HFFc6 (cell line): ENCODE data around the gene DDAH1. TPM values are rescaled to one million over a fixed set of nuclear protein-coding genes. Genes with fewer than 3 reads are reported as not detected.

Experiments
- DNase-seq: peaks from one replicate; pipeline ENCODE4 v3.0.0-alpha.2; 2018
- H3K27ac Mint-ChIP-seq: 2 replicates; pipeline ENCODE4 v1.8.0; 2020; ENCODE audit warnings: mild to moderate bottlenecking, mixed read lengths
- H3K27me3 Mint-ChIP-seq: 2 replicates; pipeline ENCODE4 v1.8.0; 2021; ENCODE audit warnings: mild to moderate bottlenecking, moderate library complexity, mixed read lengths; ENCODE audit not compliant: insufficient read depth
- H3K36me3 Mint-ChIP-seq: 2 replicates; pipeline ENCODE4 v1.8.0; 2021; ENCODE audit warnings: low read depth, mixed read lengths
- H3K4me1 Mint-ChIP-seq: 2 replicates; pipeline ENCODE4 v1.8.0; 2020; ENCODE audit warnings: low read depth, mixed read lengths
- H3K4me3 Mint-ChIP-seq: 2 replicates; pipeline ENCODE4 v1.8.0; 2020; ENCODE audit warnings: mild to moderate bottlenecking, moderate library complexity, mixed read lengths
- H3K9me3 Mint-ChIP-seq: 2 replicates; pipeline ENCODE4 v1.8.0; 2020; ENCODE audit warnings: mild to moderate bottlenecking, mixed read lengths
- CTCF ChIP-seq: fragments of 200-600 bp; sonication (generic); IDR thresholded peaks from 2 replicates; pipeline ENCODE4 v1.5.0; 2021; ENCODE audit warnings: antibody characterized with exemption, mild to moderate bottlenecking
- total RNA-seq, 6 experiments: library from RNA; stranded (reverse); fragmentation: NEBNext Ultra II Directional; extraction: Animal tissue kit (Norgen Biotek cat#: 25700); gene quantifications; 2 replicates in 1 of 6; 3 replicates in 5 of 6; pipeline ENCODE4 v1.2.3, GENCODE V29; 2021

The DDAH1 gene
- total RNA-seq, 6 experiments from 2014 or later, result 235 to 320 (median 277) TPM

GRCh38 chr1:85366391-85367170, 98.4 kb downstream of the DDAH1 start:
- Mint-ChIP-seq H3K9me3 (no peaks in the 10 kb centered on the region), H3K27me3 (peaks cover 12% of the 10 kb centered on the region), H3K4me3 (peak overlapping the region; percentile 27), H3K36me3 (peaks cover 57% of the 10 kb centered on the region), H3K27ac (peak overlapping the region; percentile 79), H3K4me1 (peaks cover 100% of the 10 kb centered on the region)
- no peak for TF ChIP-seq CTCF
- DNase-seq, result peak; percentile 86

- H3K27ac Mint-ChIP-seq, result peak overlapping the region; percentile 79
Observed at GRCh38 chr1:85365851-85366250, 99.1 kb downstream of the DDAH1 start.

GRCh38 chr1:85363521-85363920, 101.4 kb downstream of the DDAH1 start:
- Mint-ChIP-seq H3K9me3 (no peaks in the 10 kb centered on the region), H3K36me3 (peaks cover 47% of the 10 kb centered on the region), H3K27me3 (peaks cover 8% of the 10 kb centered on the region), H3K4me1 (peaks cover 100% of the 10 kb centered on the region), H3K4me3 (peak overlapping the region; percentile 17; the same call in 1 of the 2 replicates), H3K27ac (peak overlapping the region; percentile 75)
- no peak for TF ChIP-seq CTCF
- no peak for DNase-seq

More at GRCh38 chr1:85365851-85366250, 99.1 kb downstream of the DDAH1 start:
- Mint-ChIP-seq H3K4me1 (peaks cover 100% of the 10 kb centered on the region), H3K36me3 (peaks cover 59% of the 10 kb centered on the region), H3K4me3 (no peak overlapping the region), H3K27me3 (peaks cover 12% of the 10 kb centered on the region), H3K9me3 (no peaks in the 10 kb centered on the region)
- DNase-seq, result no peak
- TF ChIP-seq CTCF, result no peak

- Mint-ChIP-seq H3K27me3 (peaks cover 8% of the 10 kb centered on the region), H3K4me1 (peaks cover 100% of the 10 kb centered on the region), H3K4me3 (peak overlapping the region; percentile 17; the same call in 1 of the 2 replicates), H3K27ac (peak overlapping the region; percentile 75), H3K9me3 (no peaks in the 10 kb centered on the region), H3K36me3 (peaks cover 47% of the 10 kb centered on the region)
- TF ChIP-seq CTCF, result no peak
- DNase-seq, result no peak
Observed at GRCh38 chr1:85363092-85363491, 101.9 kb downstream of the DDAH1 start.

GRCh38 chr1:85361606-85362296, 103.2 kb downstream of the DDAH1 start:
- Mint-ChIP-seq H3K27ac (peak overlapping the region; percentile 86), H3K27me3 (peaks cover 6% of the 10 kb centered on the region), H3K4me1 (peaks cover 97% of the 10 kb centered on the region)

More at GRCh38 chr1:85361606-85362296, 103.2 kb downstream of the DDAH1 start:
- peaks cover 56% of the 10 kb centered on the region for H3K36me3 Mint-ChIP-seq
- peak overlapping the region; percentile 48 for H3K4me3 Mint-ChIP-seq
- TF ChIP-seq CTCF, result no peak
- no peak for DNase-seq
- H3K9me3 Mint-ChIP-seq, result no peaks in the 10 kb centered on the region
